Hepatocyte (in vitro differentiated cells): ENCODE results near the gene NTPCR.

Experiments
- CTCF ChIP-seq: fragments of 200-600 bp; sonication (generic); IDR thresholded peaks from 2 replicates; pipeline ENCODE4 v1.5.1; 2016; ENCODE audit warnings: antibody characterized with exemption, mild to moderate bottlenecking; ENCODE audit not compliant: poor library complexity
- EZH2 ChIP-seq: fragments of 200-600 bp; sonication (generic); IDR thresholded peaks from 2 replicates; pipeline ENCODE4 v1.6.1; 2016; ENCODE audit warnings: antibody characterized with exemption, mild to moderate bottlenecking, borderline replicate concordance
- EZH2phosphoT487 ChIP-seq: fragments of 200-600 bp; sonication (generic); IDR thresholded peaks from one replicate; pipeline ENCODE4 v1.6.1; 2018; ENCODE audit warnings: antibody characterized with exemption, mild to moderate bottlenecking, low read depth, moderate library complexity; ENCODE audit not compliant: unreplicated experiment, severe bottlenecking

GRCh38 chr1:232982238-232982944, 32.0 kb downstream of the NTPCR start:
- TF ChIP-seq CTCF (no peak), EZH2 (no peak), EZH2phosphoT487 (no peak)
